Measurements from ENCODE around the gene CHST2. TPM values are rescaled to one million over a fixed set of nuclear protein-coding genes. Genes with fewer than 3 reads are reported as not detected.

The CHST2 gene
- total RNA-seq, 1 experiment from 2014 or later: 1.7 TPM

DNA sequence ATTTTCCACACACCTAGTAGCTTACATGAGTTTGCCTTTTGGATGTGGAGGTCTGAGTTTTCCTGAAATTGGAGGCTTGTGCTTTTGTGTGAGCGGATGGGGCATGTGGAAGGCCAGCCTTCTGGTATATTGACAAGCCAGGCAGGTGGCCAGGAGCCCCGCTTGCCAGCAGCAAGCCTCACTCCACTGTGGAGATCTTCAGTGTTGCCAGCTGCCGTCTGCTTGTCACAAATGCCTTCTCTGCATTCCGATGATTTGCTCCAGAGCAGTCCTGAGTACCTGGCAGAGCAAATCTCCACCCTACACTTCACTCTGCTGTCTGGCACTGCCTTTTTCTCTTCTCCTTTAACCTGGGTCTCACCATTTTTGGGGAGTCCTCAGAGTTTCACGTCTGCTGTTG, 29.1 kb upstream of the CHST2 start:
- Histone ChIP-seq H3K9ac (ENCODE audit: low read length) (no peak overlapping the region), H3K27ac (ENCODE audit: low read depth, low read length) (no peak overlapping the region), H3K27me3 (ENCODE audit: insufficient read depth, low read length) (no peaks in the 10 kb centered on the region), H3K79me2 (ENCODE audit: insufficient read depth, low read length) (no peaks in the 10 kb centered on the region), H3K4me1 (ENCODE audit: control insufficient read depth in 1 of 2, insufficient read depth in 2 of 2, low read length in 2 of 2) (no peaks in the 10 kb centered on the region), H3K9me3 (ENCODE audit: control insufficient read depth in 1 of 2, insufficient read depth in 1 of 2, low read depth in 1 of 2, low read length in 2 of 2) (no peaks in the 10 kb centered on the region), H4K20me1 (ENCODE audit: insufficient read depth) (no peaks in the 10 kb centered on the region), H3K36me3 (ENCODE audit: control insufficient read depth in 1 of 2, insufficient read depth in 2 of 2, low read length in 2 of 2) (no peaks in the 10 kb centered on the region), H2AFZ (ENCODE audit: low read depth, low read length, poor library complexity, severe bottlenecking) (no peak overlapping the region), H3K4me2 (ENCODE audit: low read length) (no peak overlapping the region), H3K4me3 (replicated peaks in 1 of 2; ENCODE audit: low read depth in 1 of 2, low read length in 2 of 2) (no peak overlapping the region), H3K9me2 (ENCODE audit: insufficient read depth) (no peaks in the 10 kb centered on the region)
- ATAC-seq (no peak), DNase-seq (ENCODE audit: low read depth, low spot score) (no peak)
- ChIA-PET POLR2A (no interaction called here), RAD21 (ENCODE audit: low non-redundant PET in 1 of 2, low total read pairs in 2 of 2, uncharacterized antibody in 2 of 2, unreplicated experiment in 2 of 2) (no interaction called here), CTCF (no interaction called here)
- TF ChIP-seq SIN3A (IDR thresholded peaks at IDR 0.05; ENCODE audit: low read depth): no peak
- BruUV-seq (replicated peaks): no TSS peak
- intact Hi-C loops (cut with micrococcal nuclease): no loop called here

DNA sequence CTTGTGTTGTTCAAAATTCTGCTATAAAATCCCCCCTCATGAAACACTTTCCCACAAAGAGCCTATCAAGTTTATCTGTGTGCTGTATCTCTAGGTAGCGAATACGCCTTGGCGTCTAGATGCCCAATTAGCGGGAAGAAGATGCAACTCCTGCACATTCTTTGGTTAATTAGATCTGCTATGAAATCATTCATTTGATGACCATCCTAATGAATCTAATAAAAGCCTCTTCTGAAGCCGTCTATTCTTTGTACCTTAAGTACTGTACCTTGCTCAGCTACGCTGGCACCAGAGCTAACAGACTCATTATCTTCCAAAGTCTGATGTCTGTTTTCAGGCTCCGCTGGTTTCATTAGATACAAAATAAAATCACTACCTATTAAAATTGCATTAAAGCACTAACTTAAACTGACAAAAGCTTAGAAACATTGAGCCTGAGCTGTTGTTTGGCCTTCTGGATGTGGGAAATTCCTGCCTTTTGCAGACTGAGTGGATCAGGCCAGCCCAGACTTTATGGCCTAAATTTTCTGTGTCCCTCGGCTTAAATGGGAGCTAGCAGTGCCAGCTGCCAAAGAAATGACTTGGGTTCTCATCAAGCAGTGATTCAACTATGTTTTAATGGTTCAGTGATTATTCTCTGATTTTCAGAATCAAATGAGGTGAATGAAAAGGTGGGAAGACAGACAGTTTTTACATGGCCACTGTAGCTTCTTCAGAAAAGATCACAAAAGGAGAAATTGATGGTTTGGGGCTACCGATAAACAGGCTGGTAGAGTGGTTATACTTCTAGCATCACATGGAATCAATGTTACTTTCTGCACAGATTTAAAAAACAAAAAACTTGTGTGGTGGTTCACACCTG, 28.4 kb upstream of the CHST2 start:
- intact Hi-C loops (cut with micrococcal nuclease): no loop called here
- Histone ChIP-seq H4K20me1 (ENCODE audit: insufficient read depth) (no peaks in the 10 kb centered on the region), H3K36me3 (ENCODE audit: control insufficient read depth in 1 of 2, insufficient read depth in 2 of 2, low read length in 2 of 2) (no peaks in the 10 kb centered on the region), H3K4me1 (ENCODE audit: control insufficient read depth in 1 of 2, insufficient read depth in 2 of 2, low read length in 2 of 2) (no peaks in the 10 kb centered on the region), H3K4me2 (ENCODE audit: low read length) (no peak overlapping the region), H3K4me3 (replicated peaks in 1 of 2; ENCODE audit: low read depth in 1 of 2, low read length in 2 of 2) (no peak overlapping the region), H3K9ac (ENCODE audit: low read length) (no peak overlapping the region), H3K27ac (ENCODE audit: low read depth, low read length) (no peak overlapping the region), H3K9me2 (ENCODE audit: insufficient read depth) (no peaks in the 10 kb centered on the region), H3K9me3 (ENCODE audit: control insufficient read depth in 1 of 2, insufficient read depth in 1 of 2, low read depth in 1 of 2, low read length in 2 of 2) (no peaks in the 10 kb centered on the region; a peak in 1 of 4 replicates), H3K27me3 (ENCODE audit: insufficient read depth, low read length) (no peaks in the 10 kb centered on the region), H3K79me2 (ENCODE audit: insufficient read depth, low read length) (no peaks in the 10 kb centered on the region), H2AFZ (ENCODE audit: low read depth, low read length, poor library complexity, severe bottlenecking) (no peak overlapping the region)
- ATAC-seq: no peak
- DNase-seq (ENCODE audit: low read depth, low spot score): no peak
- BruUV-seq (replicated peaks): no TSS peak
- POLR2A ChIA-PET: no interaction called here
- RAD21 ChIA-PET (ENCODE audit: low non-redundant PET in 1 of 2, low total read pairs in 2 of 2, uncharacterized antibody in 2 of 2, unreplicated experiment in 2 of 2): no interaction called here
- CTCF ChIA-PET: no interaction called here
- TF ChIP-seq, protein P1, sequence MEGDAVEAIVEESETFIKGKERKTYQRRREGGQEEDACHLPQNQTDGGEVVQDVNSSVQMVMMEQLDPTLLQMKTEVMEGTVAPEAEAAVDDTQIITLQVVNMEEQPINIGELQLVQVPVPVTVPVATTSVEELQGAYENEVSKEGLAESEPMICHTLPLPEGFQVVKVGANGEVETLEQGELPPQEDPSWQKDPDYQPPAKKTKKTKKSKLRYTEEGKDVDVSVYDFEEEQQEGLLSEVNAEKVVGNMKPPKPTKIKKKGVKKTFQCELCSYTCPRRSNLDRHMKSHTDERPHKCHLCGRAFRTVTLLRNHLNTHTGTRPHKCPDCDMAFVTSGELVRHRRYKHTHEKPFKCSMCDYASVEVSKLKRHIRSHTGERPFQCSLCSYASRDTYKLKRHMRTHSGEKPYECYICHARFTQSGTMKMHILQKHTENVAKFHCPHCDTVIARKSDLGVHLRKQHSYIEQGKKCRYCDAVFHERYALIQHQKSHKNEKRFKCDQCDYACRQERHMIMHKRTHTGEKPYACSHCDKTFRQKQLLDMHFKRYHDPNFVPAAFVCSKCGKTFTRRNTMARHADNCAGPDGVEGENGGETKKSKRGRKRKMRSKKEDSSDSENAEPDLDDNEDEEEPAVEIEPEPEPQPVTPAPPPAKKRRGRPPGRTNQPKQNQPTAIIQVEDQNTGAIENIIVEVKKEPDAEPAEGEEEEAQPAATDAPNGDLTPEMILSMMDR (IDR thresholded peaks at IDR 0.05 in 2 of 3, conservative IDR thresholded peaks at IDR 0.05 in 1 of 3; ENCODE audit: borderline replicate concordance in 1 of 3, insufficient read depth in 1 of 3, low read depth in 2 of 3, low read length in 2 of 3): no peak
- TF ChIP-seq CEBPB (IDR thresholded peaks at IDR 0.05; ENCODE audit: low read depth): no peak
- TF ChIP-seq EZH2phosphoT487 (IDR thresholded peaks at IDR 0.05; ENCODE audit: borderline replicate concordance): no peak
- no peak for TF ChIP-seq ZFX (IDR thresholded peaks at IDR 0.05)
- no peak for TF ChIP-seq FOSL1 (IDR thresholded peaks at IDR 0.05; ENCODE audit: low read depth)
- no peak for TF ChIP-seq SIN3A (IDR thresholded peaks at IDR 0.05; ENCODE audit: low read depth)
- TF ChIP-seq JUND (IDR thresholded peaks at IDR 0.05): no peak
- no peak for TF ChIP-seq ELF1 (IDR thresholded peaks at IDR 0.05; ENCODE audit: borderline replicate concordance, low read depth)
- TF ChIP-seq POLR2A (IDR thresholded peaks at IDR 0.05; ENCODE audit: borderline replicate concordance, extremely low read depth, insufficient read depth, insufficient read length): no peak
- TF ChIP-seq, protein P2, sequence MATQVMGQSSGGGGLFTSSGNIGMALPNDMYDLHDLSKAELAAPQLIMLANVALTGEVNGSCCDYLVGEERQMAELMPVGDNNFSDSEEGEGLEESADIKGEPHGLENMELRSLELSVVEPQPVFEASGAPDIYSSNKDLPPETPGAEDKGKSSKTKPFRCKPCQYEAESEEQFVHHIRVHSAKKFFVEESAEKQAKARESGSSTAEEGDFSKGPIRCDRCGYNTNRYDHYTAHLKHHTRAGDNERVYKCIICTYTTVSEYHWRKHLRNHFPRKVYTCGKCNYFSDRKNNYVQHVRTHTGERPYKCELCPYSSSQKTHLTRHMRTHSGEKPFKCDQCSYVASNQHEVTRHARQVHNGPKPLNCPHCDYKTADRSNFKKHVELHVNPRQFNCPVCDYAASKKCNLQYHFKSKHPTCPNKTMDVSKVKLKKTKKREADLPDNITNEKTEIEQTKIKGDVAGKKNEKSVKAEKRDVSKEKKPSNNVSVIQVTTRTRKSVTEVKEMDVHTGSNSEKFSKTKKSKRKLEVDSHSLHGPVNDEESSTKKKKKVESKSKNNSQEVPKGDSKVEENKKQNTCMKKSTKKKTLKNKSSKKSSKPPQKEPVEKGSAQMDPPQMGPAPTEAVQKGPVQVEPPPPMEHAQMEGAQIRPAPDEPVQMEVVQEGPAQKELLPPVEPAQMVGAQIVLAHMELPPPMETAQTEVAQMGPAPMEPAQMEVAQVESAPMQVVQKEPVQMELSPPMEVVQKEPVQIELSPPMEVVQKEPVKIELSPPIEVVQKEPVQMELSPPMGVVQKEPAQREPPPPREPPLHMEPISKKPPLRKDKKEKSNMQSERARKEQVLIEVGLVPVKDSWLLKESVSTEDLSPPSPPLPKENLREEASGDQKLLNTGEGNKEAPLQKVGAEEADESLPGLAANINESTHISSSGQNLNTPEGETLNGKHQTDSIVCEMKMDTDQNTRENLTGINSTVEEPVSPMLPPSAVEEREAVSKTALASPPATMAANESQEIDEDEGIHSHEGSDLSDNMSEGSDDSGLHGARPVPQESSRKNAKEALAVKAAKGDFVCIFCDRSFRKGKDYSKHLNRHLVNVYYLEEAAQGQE (IDR thresholded peaks at IDR 0.05; ENCODE audit: low read depth): no peak
- no peak for TF ChIP-seq POLR2AphosphoS5 (IDR thresholded peaks at IDR 0.05; ENCODE audit: low read depth, low read length)
- TF ChIP-seq, protein P3, sequence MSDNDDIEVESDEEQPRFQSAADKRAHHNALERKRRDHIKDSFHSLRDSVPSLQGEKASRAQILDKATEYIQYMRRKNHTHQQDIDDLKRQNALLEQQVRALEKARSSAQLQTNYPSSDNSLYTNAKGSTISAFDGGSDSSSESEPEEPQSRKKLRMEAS (IDR thresholded peaks at IDR 0.05): no peak
- no peak for TF ChIP-seq EZH2 (IDR thresholded peaks at IDR 0.05)
- no peak for TF ChIP-seq SRF (IDR thresholded peaks at IDR 0.05; ENCODE audit: low read depth)
